Measurements from ENCODE around the gene MRPL20. TPM values are rescaled to one million over a fixed set of nuclear protein-coding genes. Genes with fewer than 3 reads are reported as not detected.

Gene MRPL20
- total and polyA plus RNA-seq, 9 of the 15 experiments (the other 6 are each of a cell fraction or from before 2014, with no cell fraction given): 180 to 671 (median 229) TPM

GRCh38 chr1:1374929-1375662 lies 32.0 kb downstream of the MRPL20 start, which contains the start of gene AURKAIP1 (continued):
- TF ChIP-seq, protein P1, sequence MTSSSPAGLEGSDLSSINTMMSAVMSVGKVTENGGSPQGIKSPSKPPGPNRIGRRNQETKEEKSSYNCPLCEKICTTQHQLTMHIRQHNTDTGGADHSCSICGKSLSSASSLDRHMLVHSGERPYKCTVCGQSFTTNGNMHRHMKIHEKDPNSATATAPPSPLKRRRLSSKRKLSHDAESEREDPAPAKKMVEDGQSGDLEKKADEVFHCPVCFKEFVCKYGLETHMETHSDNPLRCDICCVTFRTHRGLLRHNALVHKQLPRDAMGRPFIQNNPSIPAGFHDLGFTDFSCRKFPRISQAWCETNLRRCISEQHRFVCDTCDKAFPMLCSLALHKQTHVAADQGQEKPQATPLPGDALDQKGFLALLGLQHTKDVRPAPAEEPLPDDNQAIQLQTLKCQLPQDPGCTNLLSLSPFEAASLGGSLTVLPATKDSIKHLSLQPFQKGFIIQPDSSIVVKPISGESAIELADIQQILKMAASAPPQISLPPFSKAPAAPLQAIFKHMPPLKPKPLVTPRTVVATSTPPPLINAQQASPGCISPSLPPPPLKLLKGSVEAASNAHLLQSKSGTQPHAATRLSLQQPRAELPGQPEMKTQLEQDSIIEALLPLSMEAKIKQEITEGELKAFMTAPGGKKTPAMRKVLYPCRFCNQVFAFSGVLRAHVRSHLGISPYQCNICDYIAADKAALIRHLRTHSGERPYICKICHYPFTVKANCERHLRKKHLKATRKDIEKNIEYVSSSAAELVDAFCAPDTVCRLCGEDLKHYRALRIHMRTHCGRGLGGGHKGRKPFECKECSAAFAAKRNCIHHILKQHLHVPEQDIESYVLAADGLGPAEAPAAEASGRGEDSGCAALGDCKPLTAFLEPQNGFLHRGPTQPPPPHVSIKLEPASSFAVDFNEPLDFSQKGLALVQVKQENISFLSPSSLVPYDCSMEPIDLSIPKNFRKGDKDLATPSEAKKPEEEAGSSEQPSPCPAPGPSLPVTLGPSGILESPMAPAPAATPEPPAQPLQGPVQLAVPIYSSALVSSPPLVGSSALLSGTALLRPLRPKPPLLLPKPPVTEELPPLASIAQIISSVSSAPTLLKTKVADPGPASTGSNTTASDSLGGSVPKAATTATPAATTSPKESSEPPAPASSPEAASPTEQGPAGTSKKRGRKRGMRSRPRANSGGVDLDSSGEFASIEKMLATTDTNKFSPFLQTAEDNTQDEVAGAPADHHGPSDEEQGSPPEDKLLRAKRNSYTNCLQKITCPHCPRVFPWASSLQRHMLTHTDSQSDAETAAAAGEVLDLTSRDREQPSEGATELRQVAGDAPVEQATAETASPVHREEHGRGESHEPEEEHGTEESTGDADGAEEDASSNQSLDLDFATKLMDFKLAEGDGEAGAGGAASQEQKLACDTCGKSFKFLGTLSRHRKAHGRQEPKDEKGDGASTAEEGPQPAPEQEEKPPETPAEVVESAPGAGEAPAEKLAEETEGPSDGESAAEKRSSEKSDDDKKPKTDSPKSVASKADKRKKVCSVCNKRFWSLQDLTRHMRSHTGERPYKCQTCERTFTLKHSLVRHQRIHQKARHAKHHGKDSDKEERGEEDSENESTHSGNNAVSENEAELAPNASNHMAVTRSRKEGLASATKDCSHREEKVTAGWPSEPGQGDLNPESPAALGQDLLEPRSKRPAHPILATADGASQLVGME (CRISPR knock-in tag; IDR thresholded peaks at IDR 0.05): peak; percentile 97
- peak; percentile 88; the same call in 1 of the 2 replicates for TF ChIP-seq ZNF175 (CRISPR knock-in tag; IDR thresholded peaks at IDR 0.05; ENCODE audit: low read depth)
- TF ChIP-seq ZBTB1 (CRISPR knock-in tag; IDR thresholded peaks at IDR 0.05; ENCODE audit: borderline replicate concordance, low read depth): peak; percentile 83
- TF ChIP-seq POLR2AphosphoS5 (IDR thresholded peaks at IDR 0.05; ENCODE audit: control insufficient read depth, insufficient read depth, low read depth, low read length): peak; percentile 76
- no peak for TF ChIP-seq KLF10 (CRISPR knock-in tag; IDR thresholded peaks at IDR 0.05)
- TF ChIP-seq, protein P2, sequence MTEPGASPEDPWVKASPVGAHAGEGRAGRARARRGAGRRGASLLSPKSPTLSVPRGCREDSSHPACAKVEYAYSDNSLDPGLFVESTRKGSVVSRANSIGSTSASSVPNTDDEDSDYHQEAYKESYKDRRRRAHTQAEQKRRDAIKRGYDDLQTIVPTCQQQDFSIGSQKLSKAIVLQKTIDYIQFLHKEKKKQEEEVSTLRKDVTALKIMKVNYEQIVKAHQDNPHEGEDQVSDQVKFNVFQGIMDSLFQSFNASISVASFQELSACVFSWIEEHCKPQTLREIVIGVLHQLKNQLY (CRISPR knock-in tag; conservative IDR thresholded peaks at IDR 0.05): no peak
- no peak for TF ChIP-seq ZNF121 (CRISPR knock-in tag; conservative IDR thresholded peaks at IDR 0.05)
- no peak; the same call in 1 of the 2 replicates for TF ChIP-seq ZZZ3 (IDR thresholded peaks at IDR 0.05)
- peak; percentile 80 for TF ChIP-seq ZNF830 (CRISPR knock-in tag; IDR thresholded peaks at IDR 0.05)
- no peak; the same call in none of the 2 replicates for TF ChIP-seq BCL6 (CRISPR knock-in tag; IDR thresholded peaks at IDR 0.05)
- TF ChIP-seq TBL1XR1 (IDR thresholded peaks at IDR 0.05; ENCODE audit: low read length in 2 of 2): peak in 1 of 2 experiments; percentile 84; a peak in 2 of 4 replicates
- TF ChIP-seq, protein P3, sequence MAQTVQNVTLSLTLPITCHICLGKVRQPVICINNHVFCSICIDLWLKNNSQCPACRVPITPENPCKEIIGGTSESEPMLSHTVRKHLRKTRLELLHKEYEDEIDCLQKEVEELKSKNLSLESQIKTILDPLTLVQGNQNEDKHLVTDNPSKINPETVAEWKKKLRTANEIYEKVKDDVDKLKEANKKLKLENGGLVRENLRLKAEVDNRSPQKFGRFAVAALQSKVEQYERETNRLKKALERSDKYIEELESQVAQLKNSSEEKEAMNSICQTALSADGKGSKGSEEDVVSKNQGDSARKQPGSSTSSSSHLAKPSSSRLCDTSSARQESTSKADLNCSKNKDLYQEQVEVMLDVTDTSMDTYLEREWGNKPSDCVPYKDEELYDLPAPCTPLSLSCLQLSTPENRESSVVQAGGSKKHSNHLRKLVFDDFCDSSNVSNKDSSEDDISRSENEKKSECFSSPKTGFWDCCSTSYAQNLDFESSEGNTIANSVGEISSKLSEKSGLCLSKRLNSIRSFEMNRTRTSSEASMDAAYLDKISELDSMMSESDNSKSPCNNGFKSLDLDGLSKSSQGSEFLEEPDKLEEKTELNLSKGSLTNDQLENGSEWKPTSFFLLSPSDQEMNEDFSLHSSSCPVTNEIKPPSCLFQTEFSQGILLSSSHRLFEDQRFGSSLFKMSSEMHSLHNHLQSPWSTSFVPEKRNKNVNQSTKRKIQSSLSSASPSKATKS (CRISPR knock-in tag; IDR thresholded peaks at IDR 0.05): no peak
- peak; percentile 98 for TF ChIP-seq KDM2B (CRISPR knock-in tag; IDR thresholded peaks at IDR 0.05)
- TF ChIP-seq RCOR1 (IDR thresholded peaks at IDR 0.05; ENCODE audit: borderline replicate concordance in 1 of 2, low read depth in 2 of 2, low read length in 2 of 2): peak in 1 of 2 experiments; percentile 77; a peak in 3 of 4 replicates
- TF ChIP-seq E2F3 (CRISPR knock-in tag; IDR thresholded peaks at IDR 0.05): peak; percentile 77
- TF ChIP-seq SMAD4 (CRISPR knock-in tag; conservative IDR thresholded peaks at IDR 0.05): peak; percentile 81
- TF ChIP-seq PTBP1 (IDR thresholded peaks at IDR 0.05; ENCODE audit: low read depth, low read length): 0 out of 2 replicates have a peak, but pooled peaks have one; percentile 67
- no peak for TF ChIP-seq ZNF444 (CRISPR knock-in tag; IDR thresholded peaks at IDR 0.05)
